ENCODE measurements around the gene MMP24. TPM values are rescaled to one million over a fixed set of nuclear protein-coding genes. Genes with fewer than 3 reads are reported as not detected.
A peak's percentile ranks its signal among the peaks of the same experiment; 100 is the strongest.
"Not testable (repeated sequence)": the region's sequence is repeated elsewhere in the genome, so short reads cannot be mapped to it uniquely, and the experiment has no call there.

The MMP24 gene
- polyA plus RNA-seq (ENCODE audit: insufficient read length), result 0.52 TPM

- DNase-seq (ENCODE audit: low read depth), result no peak
Measured at GRCh38 chr20:35226126-35226883, at the start of gene MMP24. Gene MMP24 (plus strand): TSS chr20:35226690. CDS start chr20:35226739, 49 bp downstream.

GRCh38 chr20:35179292-35180212, 46.9 kb upstream of the MMP24 start:
- no peak for DNase-seq (ENCODE audit: low read depth)

- DNase-seq (ENCODE audit: low read depth), result no peak
Measured at GRCh38 chr20:35180266-35180665, 46.2 kb upstream of the MMP24 start.

GRCh38 chr20:35181731-35182130, 44.8 kb upstream of the MMP24 start:
- DNase-seq (ENCODE audit: low read depth), result no peak

GRCh38 chr20:35186691-35187289, 39.7 kb upstream of the MMP24 start:
- not testable (repeated sequence) for DNase-seq (ENCODE audit: low read depth)

- DNase-seq (ENCODE audit: low read depth), result no peak
Measured at GRCh38 chr20:35187584-35188190, 38.8 kb upstream of the MMP24 start.

GRCh38 chr20:35189223-35189622, 37.3 kb upstream of the MMP24 start:
- DNase-seq (ENCODE audit: low read depth), result not testable (repeated sequence)

GRCh38 chr20:35190556-35190955, 35.9 kb upstream of the MMP24 start:
- DNase-seq (ENCODE audit: low read depth), result no peak

GRCh38 chr20:35191419-35192117, 34.9 kb upstream of the MMP24 start:
- DNase-seq (ENCODE audit: low read depth), result no peak

- DNase-seq (ENCODE audit: low read depth), result no peak
Measured at GRCh38 chr20:35192118-35192872, 34.2 kb upstream of the MMP24 start.

- DNase-seq (ENCODE audit: low read depth), result not testable (repeated sequence)
Measured at GRCh38 chr20:35193031-35193791, 33.3 kb upstream of the MMP24 start.

GRCh38 chr20:35196313-35196712, 30.2 kb upstream of the MMP24 start:
- DNase-seq (ENCODE audit: low read depth), result no peak

GRCh38 chr20:35199740-35200139, 26.8 kb upstream of the MMP24 start:
- no peak for DNase-seq (ENCODE audit: low read depth)

- DNase-seq (ENCODE audit: low read depth), result no peak
Measured at GRCh38 chr20:35200267-35200666, 26.2 kb upstream of the MMP24 start.

- DNase-seq (ENCODE audit: low read depth), result not testable (repeated sequence)
Measured at GRCh38 chr20:35201467-35201866, 25.0 kb upstream of the MMP24 start.

GRCh38 chr20:35206802-35207201, 19.7 kb upstream of the MMP24 start:
- DNase-seq (ENCODE audit: low read depth), result no peak

- DNase-seq (ENCODE audit: low read depth), result peak; percentile 57
Measured at GRCh38 chr20:35207950-35208611, 18.4 kb upstream of the MMP24 start.

- DNase-seq (ENCODE audit: low read depth), result no peak
Measured at GRCh38 chr20:35215066-35215956, 11.2 kb upstream of the MMP24 start.
